Astrocyte (in vitro differentiated cells and primary cell): Measurements from ENCODE around the gene HMG20A.

Experiments
- EZH2 ChIP-seq: IDR thresholded peaks from 2 replicates; pipeline ENCODE4 v1.6.1; 2012; ENCODE audit warnings: mild to moderate bottlenecking, low read length, inconsistent platforms; ENCODE audit not compliant: insufficient read depth
- TF ChIP-seq, protein P1 (sequence below): IDR thresholded peaks from 2 replicates; pipeline ENCODE4 v1.5.1; 2011; ENCODE audit warnings: low read depth, mild to moderate bottlenecking, inconsistent platforms, low read length, moderate library complexity; ENCODE audit not compliant: insufficient read depth

DNA sequence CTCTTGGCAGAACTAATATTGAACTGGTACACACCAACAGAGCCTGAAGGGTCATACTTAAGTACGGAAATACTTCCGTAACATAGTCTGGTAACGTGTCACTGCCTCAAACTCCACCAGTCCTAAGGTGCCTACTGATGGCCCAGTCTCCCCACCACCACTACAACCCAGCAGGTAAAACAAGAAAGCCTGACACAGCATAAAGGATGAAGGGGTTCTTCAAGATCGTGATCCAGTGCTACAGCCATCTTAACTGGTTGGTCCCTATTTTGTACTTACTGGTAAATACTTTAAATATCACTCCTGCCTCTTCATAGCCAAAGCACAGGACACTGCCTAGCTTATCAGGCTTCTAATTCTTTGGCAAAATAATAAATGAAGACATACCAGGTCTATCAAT, 47.2 kb upstream of the HMG20A start:
- TF ChIP-seq, protein P1, sequence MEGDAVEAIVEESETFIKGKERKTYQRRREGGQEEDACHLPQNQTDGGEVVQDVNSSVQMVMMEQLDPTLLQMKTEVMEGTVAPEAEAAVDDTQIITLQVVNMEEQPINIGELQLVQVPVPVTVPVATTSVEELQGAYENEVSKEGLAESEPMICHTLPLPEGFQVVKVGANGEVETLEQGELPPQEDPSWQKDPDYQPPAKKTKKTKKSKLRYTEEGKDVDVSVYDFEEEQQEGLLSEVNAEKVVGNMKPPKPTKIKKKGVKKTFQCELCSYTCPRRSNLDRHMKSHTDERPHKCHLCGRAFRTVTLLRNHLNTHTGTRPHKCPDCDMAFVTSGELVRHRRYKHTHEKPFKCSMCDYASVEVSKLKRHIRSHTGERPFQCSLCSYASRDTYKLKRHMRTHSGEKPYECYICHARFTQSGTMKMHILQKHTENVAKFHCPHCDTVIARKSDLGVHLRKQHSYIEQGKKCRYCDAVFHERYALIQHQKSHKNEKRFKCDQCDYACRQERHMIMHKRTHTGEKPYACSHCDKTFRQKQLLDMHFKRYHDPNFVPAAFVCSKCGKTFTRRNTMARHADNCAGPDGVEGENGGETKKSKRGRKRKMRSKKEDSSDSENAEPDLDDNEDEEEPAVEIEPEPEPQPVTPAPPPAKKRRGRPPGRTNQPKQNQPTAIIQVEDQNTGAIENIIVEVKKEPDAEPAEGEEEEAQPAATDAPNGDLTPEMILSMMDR = no peak
- TF ChIP-seq EZH2 = no peak
